GM10248 (cell line): ENCODE measurements around the gene GPC6.

Experiments used
- CTCF ChIA-PET: fragments of 300-600 bp; sonication (Branson Sonifier 250); formaldehyde crosslinking; extraction: SDS; loops from one replicate; lab custom pipeline; 2021; ENCODE audit warnings: antibody characterized with exemption; lab: Yijun Ruan, JAX
- POLR2A ChIA-PET: fragments of 350-650 bp; sonication (Branson Sonifier 250); formaldehyde crosslinking; extraction: SDS; loops from one replicate; lab custom pipeline; 2020; ENCODE audit warnings: antibody characterized with exemption; lab: Yijun Ruan, JAX
- DNase-seq: peaks from one replicate; pipeline ENCODE4 v3.0.0; 2012; ENCODE audit errors: extremely low spot score
- TF ChIP-seq, protein P1 (sequence below): IDR thresholded peaks from 2 replicates; pipeline ENCODE4 v1.5.1; 2012; ENCODE audit warnings: mild to moderate bottlenecking, low read depth; ENCODE audit errors: extremely low read depth, missing control alignments, control extremely low read depth

The GPC6 gene

GRCh38 chr13:94227255-94227879 lies 1000.8 kb downstream of the GPC6 start:
- ChIA-PET CTCF (interaction anchor here (1.4 kb wide), 2 partner anchors 10 to 12 kb away, joined by 3 to 5 read pairs; no protein-coding TSS in a partner anchor), POLR2A (no interaction called here)
- DNase-seq, result no peak
- TF ChIP-seq, protein P1, sequence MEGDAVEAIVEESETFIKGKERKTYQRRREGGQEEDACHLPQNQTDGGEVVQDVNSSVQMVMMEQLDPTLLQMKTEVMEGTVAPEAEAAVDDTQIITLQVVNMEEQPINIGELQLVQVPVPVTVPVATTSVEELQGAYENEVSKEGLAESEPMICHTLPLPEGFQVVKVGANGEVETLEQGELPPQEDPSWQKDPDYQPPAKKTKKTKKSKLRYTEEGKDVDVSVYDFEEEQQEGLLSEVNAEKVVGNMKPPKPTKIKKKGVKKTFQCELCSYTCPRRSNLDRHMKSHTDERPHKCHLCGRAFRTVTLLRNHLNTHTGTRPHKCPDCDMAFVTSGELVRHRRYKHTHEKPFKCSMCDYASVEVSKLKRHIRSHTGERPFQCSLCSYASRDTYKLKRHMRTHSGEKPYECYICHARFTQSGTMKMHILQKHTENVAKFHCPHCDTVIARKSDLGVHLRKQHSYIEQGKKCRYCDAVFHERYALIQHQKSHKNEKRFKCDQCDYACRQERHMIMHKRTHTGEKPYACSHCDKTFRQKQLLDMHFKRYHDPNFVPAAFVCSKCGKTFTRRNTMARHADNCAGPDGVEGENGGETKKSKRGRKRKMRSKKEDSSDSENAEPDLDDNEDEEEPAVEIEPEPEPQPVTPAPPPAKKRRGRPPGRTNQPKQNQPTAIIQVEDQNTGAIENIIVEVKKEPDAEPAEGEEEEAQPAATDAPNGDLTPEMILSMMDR, result no peak

DNA sequence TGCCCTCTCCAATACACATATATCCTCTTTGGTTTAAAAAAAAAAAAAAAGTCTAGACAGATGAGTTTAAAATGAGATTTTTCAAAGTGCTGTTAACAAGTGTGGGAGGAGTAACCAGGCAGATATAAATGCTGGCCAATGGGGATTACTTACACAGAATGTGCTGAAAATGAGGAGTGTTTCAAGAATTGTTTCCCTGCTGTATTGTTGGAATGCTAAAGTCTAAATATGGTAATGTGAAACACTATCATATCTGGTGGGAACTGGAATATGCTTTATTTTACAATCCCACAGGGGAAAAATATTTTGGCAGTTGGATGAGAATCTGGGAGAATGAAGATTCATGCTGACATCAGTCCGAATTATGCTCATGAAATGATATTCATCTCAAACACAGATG lies 1002.2 kb downstream of the GPC6 start:
- TF ChIP-seq, protein P1, result no peak
- DNase-seq, result no peak
- ChIA-PET CTCF (no interaction called here), POLR2A (no interaction called here)

DNA sequence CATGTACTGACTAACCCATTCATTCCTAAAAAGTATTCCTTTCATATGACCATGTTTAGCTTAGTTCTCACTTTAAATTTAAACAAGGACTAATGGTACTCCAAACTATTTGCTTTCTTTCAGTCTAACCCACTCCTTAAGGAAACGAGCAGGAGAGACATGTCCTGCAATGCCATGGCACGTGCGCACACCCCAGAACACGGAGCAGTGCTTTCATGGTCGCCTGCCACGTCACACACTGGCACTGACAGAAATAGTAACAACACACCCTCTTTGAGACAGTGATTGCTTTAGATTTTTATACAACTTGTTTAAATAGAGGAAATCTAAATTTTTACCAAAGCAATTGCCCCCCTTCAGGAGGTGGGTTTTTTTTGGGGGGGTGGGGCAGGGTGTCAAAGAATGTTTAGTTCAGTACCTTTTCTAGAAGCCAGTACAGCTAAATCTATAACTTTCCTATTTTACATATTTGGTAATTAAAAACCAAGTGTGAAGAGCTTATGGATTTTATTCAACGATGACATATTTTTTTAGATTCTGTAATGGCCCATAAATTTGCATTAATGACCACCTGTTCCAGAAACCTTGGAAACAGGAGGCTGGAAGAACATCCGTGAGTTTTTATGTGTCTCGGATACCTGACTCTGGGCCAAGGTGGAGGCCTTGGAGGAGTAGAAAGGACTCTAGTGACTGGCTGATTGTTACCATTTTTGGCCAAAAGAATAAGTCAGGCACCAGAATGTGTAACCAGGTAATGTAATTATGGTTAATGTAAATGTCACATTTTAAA lies 1005.7 kb downstream of the GPC6 start:
- POLR2A ChIA-PET, result no interaction called here
- CTCF ChIA-PET, result no interaction called here

GRCh38 chr13:94232956-94233355 lies 1006.3 kb downstream of the GPC6 start:
- ChIA-PET POLR2A (no interaction called here), CTCF (no interaction called here)
- no peak for DNase-seq
- TF ChIP-seq, protein P1, result no peak

More for the DNA sequence above, 1005.7 kb downstream of the GPC6 start:
- TF ChIP-seq, protein P1, result no peak
- DNase-seq, result no peak

DNA sequence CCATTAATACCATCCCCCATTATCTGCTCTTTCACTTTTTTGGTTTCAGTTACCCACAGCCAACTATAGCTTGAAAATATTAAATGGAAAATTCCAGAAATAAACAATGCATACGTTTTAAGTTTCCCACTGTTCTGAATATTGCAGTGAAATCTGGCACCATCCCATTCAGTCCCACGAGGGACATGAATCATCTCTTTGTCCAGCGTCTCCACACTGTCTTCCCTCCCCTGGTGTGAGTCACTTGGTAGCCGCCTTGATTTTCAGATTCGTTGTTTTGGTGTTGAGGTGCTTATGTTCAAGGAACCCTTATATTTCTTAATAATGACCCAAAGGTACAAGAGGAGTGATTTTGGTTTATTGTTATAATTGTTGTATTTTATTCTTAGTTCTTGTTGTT lies 1006.8 kb downstream of the GPC6 start:
- CTCF ChIA-PET, result no interaction called here
- DNase-seq, result no peak
- POLR2A ChIA-PET, result no interaction called here
- TF ChIP-seq, protein P1, result no peak

DNA sequence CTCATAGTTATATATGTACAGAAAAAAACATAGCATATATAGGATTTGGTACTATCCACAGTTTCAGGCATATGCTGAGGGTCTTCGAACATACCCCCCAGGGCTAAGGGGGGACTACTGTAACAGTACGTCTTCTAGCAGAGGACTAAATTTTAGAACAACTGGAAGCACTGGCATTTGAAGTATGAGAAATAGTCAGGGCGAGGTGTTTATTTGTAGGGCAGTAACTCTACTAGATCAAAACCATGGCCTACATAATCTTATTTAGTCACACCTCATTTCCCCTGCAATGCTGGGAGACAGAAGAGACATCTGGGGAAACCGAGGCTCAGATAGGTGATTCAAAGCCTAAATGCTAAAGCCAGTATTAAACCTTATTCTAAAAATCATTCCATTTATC lies 1007.2 kb downstream of the GPC6 start:
- POLR2A ChIA-PET, result no interaction called here
- CTCF ChIA-PET, result no interaction called here
- TF ChIP-seq, protein P1, result no peak
- no peak for DNase-seq
